Skeletal muscle tissue (tissue), 4 donors: ENCODE results near the gene TAS2R41. TPM values are rescaled to one million over a fixed set of nuclear protein-coding genes. Genes with fewer than 3 reads are reported as not detected.

Experiments
- H3K27ac ChIP-seq: one replicate; pipeline ENCODE4 v1.7.0; 2013; ENCODE audit warnings: mild to moderate bottlenecking, low read depth, low read length, inconsistent platforms
- H3K27me3 ChIP-seq, 3 donors: one replicate each; pipeline ENCODE4 v1.7.0; 2013; ENCODE audit warnings: low read length in 3 of 3; ENCODE audit not compliant: control insufficient read depth in 3 of 3, insufficient read depth in 3 of 3
- H3K36me3 ChIP-seq, 3 donors: one replicate each; pipeline ENCODE4 v1.7.0; 2013; ENCODE audit warnings: low read length in 3 of 3; ENCODE audit not compliant: control insufficient read depth in 3 of 3, insufficient read depth in 3 of 3
- H3K4me1 ChIP-seq, 3 donors: one replicate each; pipeline ENCODE4 v1.7.0; 2013; ENCODE audit warnings: low read length in 3 of 3, mild to moderate bottlenecking in 3 of 3; ENCODE audit not compliant: control insufficient read depth in 3 of 3, insufficient read depth in 3 of 3
- H3K4me3 ChIP-seq, 3 donors: one replicate each; pipeline ENCODE4 v1.7.0; 2013; ENCODE audit warnings: low read length in 3 of 3
- H3K9ac ChIP-seq, 3 donors: one replicate each; pipeline ENCODE4 v1.7.0; 2013; ENCODE audit warnings: low read length in 3 of 3, mild to moderate bottlenecking in 3 of 3, moderate library complexity in 2 of 3, low read depth in 1 of 3
- H3K9me3 ChIP-seq, 3 donors: one replicate each; pipeline ENCODE4 v1.7.0; 2013; ENCODE audit warnings: low read length in 3 of 3; ENCODE audit not compliant: control insufficient read depth in 3 of 3
- total RNA-seq: library from RNA; depleted of rRNA; stranded (reverse); fragments of >200 nt; gene quantifications from one replicate; pipeline ENCODE4 v1.2.3, GENCODE V29; 2014
- donor health status: Osteomylitis.

The TAS2R41 gene
- total RNA-seq, 1 donor from 2014 or later = not detected

DNA sequence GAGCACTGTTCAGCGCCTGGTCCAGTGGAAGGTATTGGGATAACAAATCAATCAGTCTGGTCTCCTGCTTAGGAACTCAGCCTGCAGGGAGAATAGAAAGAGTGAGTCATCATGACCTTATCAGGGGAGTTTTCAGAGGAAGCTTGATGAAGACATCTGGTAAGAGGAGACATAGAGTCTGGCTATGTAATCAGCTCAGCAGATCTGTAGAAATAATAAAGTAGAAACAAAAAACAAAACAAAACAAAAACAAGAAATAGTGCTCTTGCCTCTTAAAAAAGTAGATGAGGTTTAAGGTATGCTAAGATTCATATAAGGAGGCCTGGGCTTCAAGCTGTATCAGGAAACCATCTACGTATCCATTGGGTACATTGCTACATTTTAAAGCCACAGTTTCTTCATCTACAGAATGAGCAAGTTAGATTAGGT lies 14.4 kb downstream of the TAS2R41 start:
- H3K9me3 ChIP-seq = no peaks in the 10 kb centered on the region
- H3K36me3 ChIP-seq = no peaks in the 10 kb centered on the region
- peaks cover 0 to 8% (median 2%) of the 10 kb centered on the region in 3 donors for H3K4me1 ChIP-seq
- H3K4me3 ChIP-seq = no peak overlapping the region
- no peak overlapping the region for H3K9ac ChIP-seq
- no peak overlapping the region for H3K27ac ChIP-seq
- H3K27me3 ChIP-seq = no peaks in the 10 kb centered on the region

DNA sequence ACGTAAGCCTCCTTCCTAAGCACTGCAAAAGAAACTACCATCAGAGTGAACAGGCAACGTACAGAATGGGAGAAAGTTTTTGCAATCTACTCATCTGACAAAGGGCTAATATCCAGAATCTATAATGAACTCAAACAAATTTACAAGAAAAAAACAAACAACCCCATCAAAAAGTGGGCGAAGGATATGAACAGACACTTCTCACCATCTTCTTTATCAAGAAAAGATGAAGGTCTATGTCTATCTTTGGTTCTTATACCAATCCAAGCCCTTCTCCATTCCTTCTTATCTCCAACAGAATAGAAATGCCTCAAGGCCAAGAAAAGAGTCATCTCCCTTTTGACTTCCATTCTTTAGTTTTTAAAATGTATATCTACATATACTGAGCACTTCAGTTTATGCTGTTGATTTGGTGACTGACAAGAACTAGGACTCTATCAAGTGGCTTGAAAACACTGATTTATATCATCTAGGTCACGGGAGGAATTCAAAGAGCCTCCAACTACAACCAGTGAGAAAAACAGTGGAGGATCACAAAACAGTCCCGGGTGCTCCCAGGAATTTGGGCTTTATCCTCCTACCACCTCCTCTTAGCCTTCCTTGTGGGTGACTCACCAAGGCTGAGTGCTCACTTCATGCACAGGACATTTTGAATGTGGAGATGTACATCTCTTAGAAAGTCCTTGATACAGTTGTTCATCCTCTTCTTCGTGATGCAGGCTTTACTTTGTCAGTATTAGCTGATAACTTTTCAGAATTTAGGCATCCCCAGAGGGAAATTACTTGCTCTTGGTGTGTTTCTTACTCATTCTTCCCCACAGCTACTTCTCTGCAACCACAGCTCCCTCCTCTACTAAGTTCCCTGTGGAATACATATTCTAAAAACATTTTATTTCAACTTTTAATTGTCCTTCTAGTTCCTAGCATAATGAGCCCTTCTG lies 15.4 kb downstream of the TAS2R41 start:
- Histone ChIP-seq H3K27ac (no peak overlapping the region), H3K27me3 (no peaks in the 10 kb centered on the region), H3K36me3 (no peaks in the 10 kb centered on the region), H3K4me1 (peaks cover 0 to 7% (median 2%) of the 10 kb centered on the region in 3 donors), H3K9ac (no peak overlapping the region), H3K4me3 (no peak overlapping the region), H3K9me3 (no peaks in the 10 kb centered on the region)

DNA sequence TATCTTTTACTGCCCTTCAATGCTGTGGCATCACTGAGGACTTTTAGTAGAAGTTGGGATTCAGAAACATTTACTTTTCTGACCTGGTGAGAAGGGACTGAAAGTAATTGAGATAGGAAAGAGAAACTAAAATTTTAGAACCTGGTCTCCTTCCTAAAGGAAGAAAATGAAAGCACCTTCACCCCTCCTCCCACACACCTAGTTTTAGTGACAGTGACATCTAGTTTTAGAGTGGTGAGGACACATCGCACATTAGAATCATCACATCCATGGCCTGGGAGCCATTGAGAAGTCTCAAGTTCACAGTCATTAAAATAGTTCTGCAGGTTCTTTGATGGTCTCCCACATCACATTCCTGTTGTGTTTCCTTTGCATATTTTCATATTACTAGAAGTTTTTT lies 16.1 kb downstream of the TAS2R41 start:
- Histone ChIP-seq H3K4me3 (no peak overlapping the region), H3K27ac (no peak overlapping the region)

DNA sequence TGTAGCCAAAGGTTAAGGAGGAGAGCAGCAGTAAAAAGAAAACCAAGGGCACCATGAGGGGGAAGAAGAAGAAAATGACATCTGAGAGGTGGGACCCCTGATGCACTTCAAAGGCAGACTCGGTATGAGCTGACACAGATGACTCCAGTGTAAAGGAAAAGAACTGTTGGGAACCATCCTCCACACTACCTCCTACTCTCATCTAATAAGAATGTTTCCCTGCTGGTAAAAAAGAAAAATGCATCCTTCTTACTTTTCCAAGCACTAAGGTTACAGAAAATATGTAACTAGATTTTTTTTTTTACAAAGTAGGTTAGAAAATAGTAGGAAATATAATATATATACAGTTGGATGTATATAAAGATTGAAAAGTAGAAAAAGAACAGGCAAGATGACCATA lies 16.9 kb downstream of the TAS2R41 start:
- Histone ChIP-seq H3K9ac (no peak overlapping the region), H3K27me3 (no peaks in the 10 kb centered on the region), H3K4me1 (peaks cover 0 to 12% (median 3%) of the 10 kb centered on the region in 3 donors), H3K9me3 (no peaks in the 10 kb centered on the region), H3K4me3 (no peak overlapping the region), H3K27ac (no peak overlapping the region), H3K36me3 (no peaks in the 10 kb centered on the region)

More for the DNA sequence above, 16.1 kb downstream of the TAS2R41 start:
- no peaks in the 10 kb centered on the region for H3K36me3 ChIP-seq
- no peaks in the 10 kb centered on the region for H3K27me3 ChIP-seq
- H3K9me3 ChIP-seq = no peaks in the 10 kb centered on the region
- no peak overlapping the region for H3K9ac ChIP-seq
- H3K4me1 ChIP-seq = peaks cover 0 to 11% (median 2%) of the 10 kb centered on the region in 3 donors

DNA sequence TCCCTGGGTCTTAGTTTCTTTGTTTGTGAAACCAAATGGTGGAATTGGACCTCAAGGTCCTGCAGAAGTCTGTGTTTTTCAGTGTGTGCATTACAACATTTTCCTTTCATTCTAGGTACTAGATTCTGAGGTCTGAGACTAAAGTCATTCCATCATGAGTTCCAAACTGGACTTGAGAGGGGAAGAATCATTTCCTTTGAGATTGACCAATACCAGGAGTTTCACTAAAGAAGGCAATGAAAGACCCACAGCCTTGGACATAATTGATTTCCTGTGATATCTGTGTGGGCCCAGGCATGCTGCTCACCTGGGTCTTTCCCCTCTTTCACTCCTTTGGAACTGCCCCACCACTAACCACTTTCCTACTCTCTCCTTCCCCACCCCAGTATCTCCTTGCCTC lies 18.2 kb downstream of the TAS2R41 start:
- Histone ChIP-seq H3K9ac (no peak overlapping the region), H3K9me3 (no peaks in the 10 kb centered on the region), H3K4me1 (peaks cover 0 to 13% (median 9%) of the 10 kb centered on the region in 3 donors), H3K36me3 (no peaks in the 10 kb centered on the region), H3K27ac (no peak overlapping the region), H3K27me3 (no peaks in the 10 kb centered on the region), H3K4me3 (no peak overlapping the region)

DNA sequence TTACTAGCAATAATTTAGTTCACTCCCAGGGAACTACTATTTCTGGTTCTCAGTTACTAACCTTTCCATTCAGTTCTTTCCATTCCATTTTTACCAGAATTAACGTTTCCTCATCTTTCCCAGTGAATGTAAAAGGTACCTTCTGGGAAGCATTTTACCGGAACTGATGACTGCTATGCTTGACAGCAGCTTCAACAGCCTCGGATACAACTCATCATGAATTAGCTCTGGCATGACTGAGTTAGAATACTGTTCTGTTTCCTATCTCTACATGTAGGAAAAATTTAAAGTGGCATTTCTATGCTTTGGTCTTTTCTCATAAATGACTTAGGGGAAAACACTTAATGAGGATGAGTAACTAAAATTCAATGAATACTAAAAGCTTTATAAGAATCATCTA lies 18.6 kb downstream of the TAS2R41 start:
- Histone ChIP-seq H3K27me3 (no peaks in the 10 kb centered on the region), H3K4me1 (peaks cover 0 to 13% (median 9%) of the 10 kb centered on the region in 3 donors), H3K9ac (no peak overlapping the region), H3K4me3 (no peak overlapping the region), H3K36me3 (no peaks in the 10 kb centered on the region), H3K9me3 (no peaks in the 10 kb centered on the region), H3K27ac (no peak overlapping the region)

DNA sequence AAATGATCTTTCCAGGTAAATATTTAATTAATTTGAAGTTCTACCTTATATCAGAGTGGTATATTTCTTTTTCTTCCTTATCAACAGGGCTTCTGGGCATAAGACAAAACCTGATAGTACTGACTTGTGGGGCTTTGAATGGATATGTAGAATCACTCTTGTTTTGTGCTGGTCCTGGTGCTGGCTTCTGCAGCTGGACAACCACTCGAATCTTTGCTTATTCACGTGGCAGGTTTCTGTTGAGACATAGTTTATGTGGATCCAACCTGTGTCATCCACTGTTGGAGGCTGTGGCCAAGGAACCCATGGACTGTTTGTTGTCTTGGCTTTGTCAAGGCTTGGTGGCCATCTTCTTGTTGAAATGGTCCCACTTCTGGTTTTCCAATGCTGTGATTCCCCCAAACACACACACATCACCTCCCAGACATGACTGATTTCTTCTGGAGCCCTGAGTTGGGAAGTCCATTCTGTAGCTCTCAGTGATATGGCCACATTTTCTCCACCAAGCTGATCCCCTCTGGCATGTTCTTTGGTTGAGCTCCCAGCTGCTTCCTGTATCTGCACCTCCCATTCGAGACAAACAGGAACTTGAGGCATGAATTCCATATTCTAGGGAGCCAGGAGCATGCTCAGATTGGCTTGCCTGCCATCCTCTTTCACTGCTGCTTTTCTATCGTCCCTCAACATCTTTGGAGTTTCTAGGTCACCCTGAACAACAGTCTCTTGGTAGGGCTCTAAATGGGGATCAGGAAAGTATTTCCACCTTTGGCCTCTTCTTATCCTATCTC lies 19.5 kb downstream of the TAS2R41 start:
- Histone ChIP-seq H3K27me3 (no peaks in the 10 kb centered on the region), H3K4me3 (no peak overlapping the region), H3K4me1 (peaks cover 0 to 11% (median 7%) of the 10 kb centered on the region in 3 donors), H3K9ac (no peak overlapping the region), H3K27ac (no peak overlapping the region), H3K36me3 (no peaks in the 10 kb centered on the region), H3K9me3 (no peaks in the 10 kb centered on the region)

DNA sequence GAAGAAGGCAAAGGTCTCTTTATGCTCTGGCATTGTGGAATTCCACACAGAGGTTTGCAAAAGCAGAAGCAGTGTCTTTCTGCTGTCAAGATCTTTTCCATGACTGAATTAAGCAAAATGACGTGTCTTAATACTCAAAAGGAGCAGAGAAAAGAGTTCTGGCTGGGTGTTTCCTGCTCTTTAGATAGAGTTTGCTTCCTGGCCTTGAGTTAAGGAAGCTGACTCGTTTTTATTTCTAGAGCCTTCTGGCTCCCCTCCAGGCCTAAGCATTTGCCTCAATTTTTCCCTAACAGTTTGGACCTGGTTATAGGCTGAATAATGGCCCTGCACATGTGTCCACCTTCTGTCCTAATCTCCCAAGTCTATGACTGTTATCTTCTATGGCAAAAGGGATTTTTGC lies 21.6 kb downstream of the TAS2R41 start:
- no peak overlapping the region for H3K9ac ChIP-seq
- H3K27me3 ChIP-seq = no peaks in the 10 kb centered on the region
- H3K9me3 ChIP-seq = no peaks in the 10 kb centered on the region
- peaks cover 0 to 8% (median 7%) of the 10 kb centered on the region in 3 donors for H3K4me1 ChIP-seq
- no peaks in the 10 kb centered on the region for H3K36me3 ChIP-seq
- H3K27ac ChIP-seq = peak overlapping the region; percentile 65
- H3K4me3 ChIP-seq = no peak overlapping the region

DNA sequence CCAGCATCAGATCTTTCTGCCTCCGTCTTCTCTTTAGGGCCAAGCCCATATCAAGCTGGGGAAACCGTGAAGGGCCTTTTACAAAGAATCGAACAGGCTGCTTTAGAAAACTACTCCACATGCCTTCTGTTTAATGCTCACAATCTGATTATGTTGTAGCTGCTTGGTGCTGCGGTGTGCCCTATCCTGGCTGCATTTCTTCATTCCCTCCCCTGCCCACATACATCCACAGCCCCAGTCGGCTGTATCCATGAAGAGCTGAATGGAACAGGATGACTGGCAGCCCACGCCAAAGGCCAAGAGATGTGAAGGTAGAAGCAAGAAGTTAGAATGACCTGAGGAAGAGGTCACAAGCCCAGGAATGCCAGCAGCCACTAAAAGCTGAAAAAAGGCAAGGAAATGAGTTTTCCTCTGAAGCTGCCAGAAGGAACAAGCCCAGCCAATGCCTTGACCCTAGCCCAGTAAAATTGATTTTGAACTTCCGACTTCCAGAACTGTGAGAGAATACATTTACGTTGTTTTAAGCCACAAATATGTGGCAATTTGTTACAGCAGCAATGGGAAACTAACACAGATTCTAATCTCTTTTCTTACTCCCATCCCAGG lies 22.2 kb downstream of the TAS2R41 start:
- Histone ChIP-seq H3K9ac (no peak overlapping the region), H3K4me3 (no peak overlapping the region), H3K27ac (peak overlapping the region; percentile 65), H3K9me3 (no peaks in the 10 kb centered on the region), H3K36me3 (no peaks in the 10 kb centered on the region), H3K4me1 (peaks cover 0 to 8% (median 7%) of the 10 kb centered on the region in 3 donors), H3K27me3 (no peaks in the 10 kb centered on the region)
